NAMALWA (cell line): ENCODE data around the gene GMPR.

ENCODE experiments used
- DNase-seq: peaks from one replicate; pipeline ENCODE4 v3.0.0-alpha.2; 2015; ENCODE audit warnings: low spot score

The GMPR gene

GRCh38 chr6:16327777-16328325, 89.5 kb downstream of the GMPR start:
- no peak for DNase-seq

DNA sequence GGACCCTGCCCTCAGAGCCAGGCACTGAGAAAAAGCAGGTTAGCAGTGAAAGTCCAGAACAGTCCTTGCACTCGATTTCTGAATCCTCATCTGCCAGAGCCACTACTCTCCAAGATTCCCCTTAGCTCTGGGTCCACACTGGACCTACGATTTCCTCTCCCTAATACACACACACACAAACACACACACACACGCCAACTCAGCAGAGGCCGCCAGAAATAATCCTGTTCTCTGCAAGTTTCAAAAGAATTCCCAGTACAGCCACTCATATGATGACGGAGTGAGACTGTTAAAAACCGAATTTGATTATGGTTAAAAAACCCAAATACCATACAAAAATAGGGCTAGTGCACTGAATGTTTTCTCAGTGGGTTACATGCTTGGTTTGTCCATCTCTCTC, 90.8 kb downstream of the GMPR start:
- DNase-seq, result no peak

GRCh38 chr6:16331384-16332174, 93.2 kb downstream of the GMPR start:
- peak; percentile 88 for DNase-seq

DNA sequence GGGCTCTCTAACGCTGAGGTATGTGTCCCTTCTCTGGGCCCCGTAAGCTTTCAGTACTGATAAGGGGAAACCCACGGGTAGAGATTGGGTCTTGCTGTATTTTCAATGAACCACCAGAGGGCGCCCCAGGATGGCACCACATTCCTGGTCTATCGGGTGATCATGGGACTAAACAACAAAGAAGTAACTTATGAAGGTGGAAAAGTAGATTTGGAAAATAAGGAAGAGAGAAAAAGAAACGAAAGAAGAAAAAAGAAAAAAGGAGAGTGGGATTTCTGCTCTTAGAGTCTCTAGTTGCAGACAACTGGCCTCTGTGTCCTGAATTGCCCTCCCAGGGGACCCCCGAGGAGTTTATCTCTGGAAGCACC, 93.8 kb downstream of the GMPR start:
- peak; percentile 92 for DNase-seq

- DNase-seq, result no peak
Measured at GRCh38 chr6:16333580-16333979, 95.2 kb downstream of the GMPR start.

GRCh38 chr6:16334671-16335070, 96.3 kb downstream of the GMPR start:
- DNase-seq, result no peak

DNA sequence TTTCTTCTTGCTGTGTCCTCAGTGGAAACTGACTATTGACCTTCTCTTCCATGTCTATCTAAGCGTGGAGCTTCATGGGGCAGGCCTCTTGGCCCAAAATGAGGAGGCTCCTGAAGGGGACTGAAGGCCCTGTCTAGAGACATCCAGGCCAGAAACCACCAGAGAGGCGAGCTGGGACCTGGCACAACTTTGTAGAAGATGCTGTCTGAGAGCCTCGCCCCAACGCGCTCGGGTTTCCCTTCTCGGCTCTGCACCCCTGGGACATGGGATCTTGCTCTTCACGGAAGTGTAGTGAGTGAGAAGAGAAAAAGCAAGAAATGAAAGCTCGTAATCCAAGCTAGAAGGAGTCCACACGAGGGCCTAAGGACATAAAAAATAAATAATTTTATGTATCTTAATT, 96.8 kb downstream of the GMPR start:
- no peak for DNase-seq

- DNase-seq, result no peak
Measured at GRCh38 chr6:16336056-16336818, 97.8 kb downstream of the GMPR start.

DNA sequence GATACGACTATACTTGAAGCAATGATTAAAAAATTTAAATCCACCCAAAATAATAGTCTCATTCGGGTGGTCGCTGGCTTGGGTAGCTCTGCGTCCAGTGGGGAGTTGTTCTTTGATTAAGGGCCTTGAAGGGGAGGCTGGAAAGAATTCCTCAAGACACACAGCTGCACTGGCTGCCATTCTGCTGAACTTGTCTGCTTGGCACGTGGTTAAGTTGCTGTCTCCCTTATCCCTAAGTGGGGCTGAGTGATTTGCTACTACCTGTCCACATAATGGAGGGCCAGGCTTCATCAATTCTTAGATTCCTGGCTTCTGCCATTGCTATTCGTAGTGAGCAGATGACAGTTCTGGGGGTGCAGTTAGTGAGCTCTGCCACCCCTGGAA, 98.5 kb downstream of the GMPR start:
- no peak for DNase-seq

- no peak for DNase-seq
Measured at GRCh38 chr6:16337295-16337975, 99.0 kb downstream of the GMPR start.

- peak; percentile 27 for DNase-seq
Measured at GRCh38 chr6:16338577-16339264, 100.3 kb downstream of the GMPR start.

GRCh38 chr6:16339265-16339587, 100.8 kb downstream of the GMPR start:
- DNase-seq, result no peak

DNA sequence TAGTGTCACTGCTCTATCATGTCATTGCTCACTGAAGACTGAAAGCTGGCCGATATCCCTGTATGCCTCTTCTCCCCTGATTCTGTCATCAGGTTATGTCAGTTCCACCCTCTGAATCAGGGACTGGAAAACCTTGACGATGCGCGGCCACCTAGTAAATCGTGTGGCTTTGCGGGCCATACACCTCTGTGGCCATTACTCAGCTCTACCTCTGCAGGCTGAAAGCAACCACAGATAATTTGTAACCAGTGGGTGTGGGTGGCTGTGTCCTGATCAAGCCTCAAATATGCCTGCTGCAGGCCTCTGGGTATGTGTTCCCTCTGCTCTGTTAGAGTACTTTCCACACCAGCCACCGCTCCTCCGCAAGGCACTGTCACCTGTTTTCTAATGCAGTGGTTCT, 105.2 kb downstream of the GMPR start:
- no peak for DNase-seq

DNA sequence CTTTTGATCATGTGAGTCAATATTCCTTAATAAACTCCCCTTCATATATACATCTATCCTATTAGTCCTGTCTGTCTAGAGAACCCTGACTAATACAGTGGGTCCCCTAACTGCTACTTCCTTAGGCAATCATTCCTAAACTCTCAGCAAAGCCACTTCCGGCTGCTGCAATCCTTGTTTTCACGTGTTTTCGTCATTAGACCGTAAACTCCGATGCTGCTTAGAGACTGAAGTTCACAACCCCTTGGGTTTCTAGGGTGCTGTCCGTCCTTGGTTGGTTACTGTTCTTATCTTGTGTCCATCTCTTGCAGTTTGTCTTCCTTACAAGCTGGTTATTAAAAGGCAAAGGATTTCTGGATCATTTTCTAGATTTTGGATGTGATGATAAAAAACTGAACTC, 106.4 kb downstream of the GMPR start:
- no peak for DNase-seq
